ENCODE data around the gene MSLN.

Gene MSLN

DNA sequence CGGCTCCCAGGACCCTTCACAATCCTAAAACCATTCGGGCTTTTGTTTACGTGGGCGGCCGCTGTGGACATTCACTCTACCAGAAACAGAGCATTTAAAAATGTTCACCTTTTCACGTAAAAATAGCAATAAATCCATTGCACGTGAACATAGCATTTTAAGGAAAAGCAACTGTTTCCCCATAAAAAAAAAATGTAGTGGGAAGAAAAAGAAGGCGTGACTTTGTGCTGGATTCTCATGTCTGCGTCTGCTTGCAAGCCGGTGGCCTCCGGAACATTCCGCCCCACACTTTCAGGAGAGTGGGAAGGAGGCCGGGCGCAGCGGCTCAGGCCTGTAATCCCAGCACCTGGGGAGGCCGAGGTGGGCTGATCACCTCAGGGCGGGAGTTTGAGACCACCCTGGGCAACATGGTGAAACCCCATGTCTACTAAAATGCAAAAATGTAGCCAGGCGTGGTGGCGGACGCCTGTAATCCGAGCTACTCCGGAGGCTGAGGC lies 53.4 kb downstream of the MSLN start:
- no peak for FAIRE-seq

DNA sequence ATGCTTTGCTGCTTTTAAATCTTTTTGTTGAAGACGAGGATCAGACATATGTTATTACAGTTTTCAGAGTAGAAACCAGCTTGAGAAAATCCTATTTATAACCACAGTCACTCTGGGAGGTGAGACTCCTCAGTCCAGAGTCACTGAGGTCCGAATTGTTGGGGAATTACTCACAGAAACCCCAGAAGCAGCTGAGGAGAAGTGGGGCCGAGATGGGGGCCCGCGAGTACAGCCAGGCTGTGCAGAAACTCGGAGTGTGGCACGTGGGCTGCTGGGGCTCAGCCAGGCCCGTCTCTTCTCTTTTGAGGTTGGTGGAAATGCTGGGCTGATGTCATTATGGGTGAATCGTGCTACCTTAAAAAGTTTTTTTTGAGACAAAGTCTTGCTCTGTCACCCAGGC lies 54.4 kb downstream of the MSLN start:
- FAIRE-seq, result no peak

DNA sequence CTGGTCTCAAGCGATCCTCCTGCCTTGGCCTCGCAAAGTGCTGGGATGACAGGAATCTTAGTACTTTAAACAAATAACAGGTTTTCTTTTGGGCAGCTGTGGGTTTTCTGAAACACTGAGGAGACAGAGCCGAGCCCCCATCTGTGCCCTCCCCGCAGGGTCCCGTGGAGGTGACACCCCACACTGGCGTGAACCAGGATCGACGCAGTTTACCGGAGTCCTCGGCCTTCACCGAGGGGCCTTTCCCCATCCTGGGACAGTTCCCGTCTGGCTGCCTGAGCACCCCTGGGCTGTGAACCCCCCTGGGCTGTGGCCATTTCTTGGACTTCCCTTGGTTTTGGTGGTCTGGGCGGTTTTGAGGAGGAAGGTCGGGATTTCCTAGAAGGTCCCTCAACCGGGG lies 55.3 kb downstream of the MSLN start:
- no peak for FAIRE-seq

- no peak for FAIRE-seq
Measured at GRCh38 chr16:817001-817906, 56.7 kb downstream of the MSLN start.

GRCh38 chr16:818132-818531 lies 57.6 kb downstream of the MSLN start:
- FAIRE-seq, result no peak
